Left renal pelvis (tissue), 4 donors: ENCODE results near the gene MTF1. TPM values are rescaled to one million over a fixed set of nuclear protein-coding genes. Genes with fewer than 3 reads are reported as not detected.

Experiments used
- DNase-seq, 4 donors: peaks; one replicate each; pipeline ENCODE4 v3.0.0-alpha.2; 2013; ENCODE audit warnings: low read depth in 4 of 4, low spot score in 3 of 4
- polyA plus RNA-seq, 4 donors: library from polyadenylated mRNA; unstranded; fragments of 120-200 nt; gene quantifications; one replicate each; pipeline ENCODE4 v1.2.1, GENCODE V29; 2013; ENCODE audit not compliant: insufficient read length in 4 of 4

MTF1 gene
- polyA plus RNA-seq, 4 donors, result 7.7 to 10.9 (median 9.3) TPM

DNA sequence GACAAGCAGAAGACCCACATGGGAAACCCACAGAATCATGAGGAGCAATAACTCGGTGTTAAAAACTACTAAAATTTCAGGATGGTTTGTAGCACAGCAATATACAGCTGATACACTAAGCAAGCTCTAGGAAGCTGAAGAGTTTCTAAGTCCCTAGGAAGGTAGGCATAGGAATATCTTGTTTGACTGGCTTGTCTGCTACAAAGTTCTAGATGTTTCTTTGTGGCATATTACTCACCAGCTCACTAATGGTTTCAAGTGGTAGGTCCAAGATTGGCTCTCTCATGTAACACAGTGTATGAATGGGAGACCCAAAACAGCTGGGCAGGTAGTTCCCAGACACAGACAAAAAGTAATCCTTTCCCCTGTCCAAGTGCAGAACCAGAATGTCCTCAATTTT, 13.3 kb upstream of the MTF1 start:
- no peak for DNase-seq

DNA sequence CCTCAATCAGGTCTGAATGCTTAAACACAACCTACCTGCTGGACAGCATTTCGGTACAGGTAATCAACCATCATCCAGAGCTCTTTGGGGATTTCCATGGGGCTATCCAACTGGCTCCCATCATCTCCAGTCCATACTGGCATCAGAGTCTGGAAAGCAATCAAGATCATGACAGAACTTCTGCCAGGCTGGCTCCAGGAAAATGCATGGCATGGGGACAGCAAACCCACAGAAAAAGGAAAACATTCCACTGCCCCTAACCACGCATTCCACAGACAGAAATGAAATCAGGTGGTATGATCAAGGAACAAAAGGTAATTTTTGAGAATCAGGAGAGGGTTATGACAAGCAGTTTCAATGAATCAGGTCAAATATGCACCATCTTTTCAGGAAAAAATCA, 9.1 kb upstream of the MTF1 start:
- no peak for DNase-seq

DNA sequence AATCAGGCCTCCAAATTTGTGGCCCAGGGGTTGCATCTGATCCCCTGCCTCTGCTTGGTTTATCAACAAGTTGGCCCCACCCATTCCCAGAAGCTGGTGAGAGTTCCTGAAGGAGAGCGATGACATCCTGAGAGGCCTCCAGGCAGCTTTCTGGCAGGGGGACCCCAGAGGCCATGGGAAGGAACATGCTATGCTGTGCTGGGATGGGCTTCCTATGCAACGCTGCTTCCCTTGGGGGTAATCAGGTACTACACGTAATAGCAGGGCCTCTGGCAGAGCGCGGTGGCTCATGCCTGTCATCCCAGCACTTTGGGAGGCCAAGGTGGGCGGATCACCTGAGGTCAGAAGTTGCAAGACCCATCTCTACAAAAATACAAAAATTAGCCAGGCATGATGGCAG, 8.4 kb upstream of the MTF1 start:
- no peak for DNase-seq

DNA sequence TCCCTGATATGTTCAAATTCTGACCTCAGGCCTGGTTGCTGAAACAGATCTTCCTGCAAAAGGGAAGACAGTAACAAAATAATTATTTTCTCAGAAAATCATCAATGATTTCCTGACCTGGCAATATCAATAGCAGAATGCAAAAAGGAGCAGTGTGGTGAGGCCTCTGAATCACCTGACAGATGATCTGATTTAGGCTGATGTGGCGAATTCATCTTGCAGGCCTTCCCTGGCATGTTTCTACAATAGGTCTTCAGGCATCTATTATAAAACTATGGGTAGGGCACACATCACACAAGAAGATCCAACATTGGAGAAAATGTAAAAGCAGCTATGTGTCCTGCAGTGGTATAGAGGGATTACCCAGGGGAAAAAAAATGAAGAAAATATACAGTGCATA, 7.1 kb upstream of the MTF1 start:
- no peak for DNase-seq

DNA sequence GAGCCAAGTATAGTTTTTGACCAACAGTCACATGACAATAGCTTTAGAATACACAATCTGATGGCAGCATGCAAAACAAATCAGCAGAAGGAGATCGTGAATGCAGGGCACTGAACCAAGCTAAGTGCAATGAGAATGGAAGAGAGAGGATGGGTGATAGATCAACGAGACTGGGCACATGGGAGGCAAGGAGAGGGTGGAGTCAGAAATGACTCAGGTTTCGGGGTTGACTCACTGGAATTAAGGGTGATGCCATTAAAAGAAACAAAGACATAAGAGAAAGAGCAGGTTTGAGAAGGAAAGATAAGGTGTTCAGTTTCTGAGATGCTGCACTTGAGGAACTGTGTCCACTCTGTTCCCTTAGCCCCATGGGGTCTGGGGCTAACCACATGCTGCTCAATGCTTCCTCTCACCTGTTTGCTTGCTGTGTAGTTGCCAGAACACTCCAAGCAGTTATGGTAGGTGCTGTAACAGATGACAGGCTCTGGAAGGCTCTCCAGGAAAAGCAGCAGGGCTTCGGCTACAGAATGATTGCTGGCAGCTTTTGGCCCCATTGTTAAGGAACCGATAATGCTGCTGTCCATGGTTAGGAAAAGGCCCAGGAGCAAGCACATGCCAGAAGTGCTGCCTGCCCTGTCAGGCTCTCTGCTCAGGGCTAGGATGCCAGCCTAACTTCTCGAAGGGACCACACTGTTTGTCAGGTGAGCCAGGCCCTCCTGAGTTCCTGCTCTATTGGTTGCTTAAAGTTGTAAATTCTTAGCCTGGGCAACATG, 6.1 kb upstream of the MTF1 start:
- no peak for DNase-seq

DNA sequence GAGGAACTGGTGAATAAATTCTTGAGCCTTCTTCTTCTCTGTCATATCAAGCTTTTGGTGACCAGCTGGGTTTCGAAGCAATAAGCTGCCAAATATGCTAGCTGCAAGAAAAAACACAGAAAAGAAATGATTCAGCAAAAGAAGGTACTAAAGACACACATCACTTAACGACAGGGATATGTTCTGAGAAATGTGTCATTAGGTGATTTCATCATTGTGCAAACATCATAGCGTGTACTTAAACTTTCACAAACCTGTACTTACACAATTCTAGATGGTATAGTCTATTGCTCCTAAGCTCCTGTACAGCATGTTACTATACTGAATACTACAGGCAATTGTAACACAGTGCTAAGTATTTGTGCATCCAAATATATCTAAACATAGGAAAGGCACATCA, 2.9 kb upstream of the MTF1 start:
- DNase-seq, result no peak

DNA sequence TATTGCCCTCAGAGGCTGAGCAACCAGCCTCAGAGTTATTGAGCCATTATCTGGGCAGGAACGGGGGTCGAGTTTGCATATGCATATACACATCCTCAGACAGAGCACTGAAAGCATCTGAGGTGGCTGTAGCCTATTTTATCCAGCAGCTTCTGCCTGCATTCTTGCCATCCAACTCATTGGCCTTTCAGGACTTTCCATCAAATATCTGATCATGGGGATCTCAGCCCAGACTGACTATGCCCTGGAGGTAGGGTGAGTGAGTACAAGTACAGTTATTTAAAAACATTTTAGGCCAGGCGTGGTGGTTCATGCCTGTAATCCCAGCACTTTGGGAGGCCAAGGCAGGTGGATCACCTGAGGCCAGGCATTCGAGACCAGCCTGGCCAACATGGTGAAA, 1.8 kb upstream of the MTF1 start:
- DNase-seq, result no peak

DNA sequence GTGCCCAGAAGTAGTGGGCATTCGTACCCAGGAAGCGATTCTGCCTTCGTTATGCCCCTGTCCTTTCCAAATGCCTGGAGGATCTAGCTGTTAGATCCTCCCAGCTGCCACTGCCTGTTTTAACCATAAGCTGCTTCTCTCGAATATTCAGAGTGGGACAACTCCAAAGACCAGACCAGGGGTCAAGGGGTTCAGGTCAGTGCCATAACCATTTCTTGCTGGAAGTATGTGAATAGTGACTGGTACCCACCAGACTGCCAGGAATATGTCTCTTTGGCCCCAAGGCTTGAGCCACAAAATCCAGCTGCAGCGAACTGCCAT, 914 bp upstream of the MTF1 start:
- DNase-seq, result no peak

DNA sequence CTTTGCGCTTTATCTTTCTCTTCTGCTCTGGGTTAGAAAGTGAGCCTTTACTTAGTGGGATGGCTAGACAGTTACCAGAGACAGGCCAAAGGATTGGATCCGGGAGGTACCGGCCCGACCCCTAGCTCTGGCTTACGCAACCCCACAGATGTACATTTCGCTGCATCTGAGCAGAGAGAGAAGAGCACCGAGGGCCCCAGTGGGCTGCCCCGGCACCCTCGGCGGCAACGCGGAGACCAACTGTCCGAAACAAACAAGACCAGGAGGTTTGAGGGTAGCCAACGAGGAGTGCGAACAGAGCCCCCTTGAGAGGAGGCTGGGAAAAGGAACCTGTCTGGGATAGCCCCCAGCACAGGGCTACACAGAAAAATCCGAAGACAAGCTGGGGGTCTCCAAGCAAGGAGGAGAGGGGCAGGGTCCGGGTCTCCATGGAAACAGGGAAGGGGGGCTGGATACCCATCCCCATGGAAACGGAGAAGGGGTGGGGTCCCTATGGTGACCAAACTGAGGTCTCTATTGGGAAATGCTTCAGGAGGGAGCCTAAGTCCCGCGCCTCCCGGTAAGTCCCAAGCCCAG, 373 bp downstream of the MTF1 start:
- DNase-seq, result peak in 1 of 4 donors; percentile 5

DNA sequence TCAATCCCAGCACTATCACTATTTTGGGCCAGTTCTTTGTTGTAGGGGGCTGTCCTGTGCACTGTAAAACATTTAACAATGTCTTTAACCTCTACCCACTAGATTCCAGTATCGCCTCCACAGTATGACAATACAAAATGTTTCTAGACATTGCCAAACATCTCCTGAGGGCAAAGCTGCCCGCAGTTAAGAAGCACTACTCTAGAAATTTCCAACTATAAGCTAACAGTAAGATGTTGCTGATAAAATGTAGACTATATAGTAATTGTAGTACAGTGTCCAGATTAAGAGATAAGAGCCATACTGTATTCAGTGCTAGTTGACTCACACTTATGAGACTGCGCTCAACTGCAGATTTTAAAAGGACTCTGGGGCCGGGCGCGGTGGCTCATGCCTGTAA, 5.0 kb downstream of the MTF1 start:
- no peak for DNase-seq

DNA sequence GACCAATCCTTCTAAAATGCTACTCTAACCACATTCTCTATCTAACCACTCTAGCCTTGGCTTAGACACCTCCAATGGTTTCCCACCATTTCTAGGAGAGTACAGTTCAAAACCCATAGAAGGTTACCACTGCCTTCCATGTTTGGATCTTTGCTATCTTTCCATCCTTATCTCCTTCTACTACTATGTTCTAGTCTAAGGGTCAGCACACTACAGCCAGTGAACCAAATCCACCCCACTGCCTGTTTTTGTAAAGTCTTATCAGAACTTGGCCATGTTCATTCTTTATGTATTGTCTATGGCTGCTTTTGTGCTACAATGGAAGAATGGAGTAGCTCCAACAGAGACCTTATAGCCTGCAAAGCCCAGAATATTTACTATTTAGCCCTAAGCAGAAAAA, 6.2 kb downstream of the MTF1 start:
- DNase-seq, result no peak

DNA sequence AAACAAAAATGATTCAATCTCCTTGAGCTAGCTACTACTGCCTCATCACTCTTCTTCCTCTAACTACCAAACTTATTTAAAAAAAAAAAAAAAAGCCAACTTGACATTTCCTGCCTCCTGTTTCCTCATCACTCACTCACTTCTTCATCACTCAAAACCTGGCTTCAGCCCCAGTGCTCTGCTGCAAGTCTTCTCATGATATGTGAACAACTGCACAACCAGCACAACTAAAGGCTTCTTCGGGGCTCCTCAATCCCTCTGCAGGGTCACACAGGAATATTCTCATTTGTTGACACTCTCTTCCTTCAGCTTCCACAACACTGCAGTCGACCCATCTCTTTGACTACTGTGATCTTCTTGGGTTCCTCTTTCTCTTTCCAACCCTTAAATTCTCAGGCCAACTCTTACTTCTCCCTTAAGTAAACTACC, 7.6 kb downstream of the MTF1 start:
- no peak for DNase-seq

DNA sequence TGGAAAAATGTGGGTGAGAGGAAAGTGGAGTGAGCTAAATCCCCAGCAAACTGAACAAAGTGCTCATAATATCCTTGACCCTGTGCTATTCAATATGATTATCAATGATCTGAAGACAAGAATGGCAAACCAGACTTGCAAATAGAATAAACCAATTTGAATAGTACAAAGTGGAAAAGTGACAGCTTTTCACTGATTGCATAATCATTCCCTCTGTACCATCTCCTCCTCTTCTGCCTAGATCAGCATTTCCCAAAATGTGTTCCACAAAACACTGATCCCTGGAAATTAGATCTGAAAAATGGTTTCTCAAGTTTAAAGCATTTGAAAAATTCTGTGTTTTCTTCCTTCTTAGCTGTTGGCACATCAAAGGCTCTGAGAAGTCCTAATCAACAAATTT, 8.1 kb downstream of the MTF1 start:
- DNase-seq, result no peak

DNA sequence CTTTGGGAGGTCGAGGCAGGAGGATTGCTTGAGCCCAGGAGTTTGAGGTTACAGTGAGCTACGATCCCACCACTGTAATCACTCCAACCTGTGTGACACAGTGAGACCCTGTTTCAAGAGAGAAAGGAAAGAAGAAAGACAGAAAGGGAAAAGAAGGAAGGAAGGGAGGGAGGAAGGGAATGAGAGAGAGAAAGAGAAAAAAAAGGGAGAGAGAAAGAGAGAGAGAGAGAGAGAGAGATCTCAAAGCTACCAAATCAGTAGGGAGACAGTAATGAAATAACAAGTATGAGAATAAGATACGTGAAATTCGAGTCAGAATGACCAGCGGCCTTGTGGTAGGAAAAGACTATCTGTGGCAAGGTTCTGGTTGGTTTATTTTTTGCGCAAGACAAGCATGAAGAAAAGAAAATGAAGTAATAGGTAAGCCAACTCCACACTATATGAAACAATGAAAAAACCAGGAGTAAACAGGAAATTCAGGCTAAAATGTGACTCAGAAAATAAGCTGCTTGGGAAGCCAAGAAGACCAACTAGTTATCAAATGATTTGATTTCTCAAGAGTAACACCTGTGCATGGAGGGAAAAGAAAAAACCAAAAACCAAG, 8.9 kb downstream of the MTF1 start:
- no peak for DNase-seq

DNA sequence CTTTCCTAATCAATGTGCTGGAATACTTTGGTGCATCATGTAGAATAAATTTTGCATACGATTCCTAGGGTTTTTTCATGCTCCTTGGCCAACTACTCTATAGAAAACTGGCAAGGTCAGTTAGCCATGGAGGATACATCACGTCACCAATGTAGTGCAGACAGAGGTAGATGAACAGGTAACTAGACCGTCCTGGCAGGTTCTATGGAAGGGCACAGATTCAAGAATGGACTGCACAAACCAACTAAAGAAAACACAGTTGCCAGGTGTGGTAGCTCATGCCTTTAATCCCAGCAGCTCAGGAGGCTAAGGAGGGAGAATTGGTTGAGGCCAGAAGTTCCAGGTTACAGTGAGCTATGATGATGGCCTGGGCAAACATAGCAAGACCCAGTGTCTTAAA, 9.9 kb downstream of the MTF1 start:
- no peak for DNase-seq

DNA sequence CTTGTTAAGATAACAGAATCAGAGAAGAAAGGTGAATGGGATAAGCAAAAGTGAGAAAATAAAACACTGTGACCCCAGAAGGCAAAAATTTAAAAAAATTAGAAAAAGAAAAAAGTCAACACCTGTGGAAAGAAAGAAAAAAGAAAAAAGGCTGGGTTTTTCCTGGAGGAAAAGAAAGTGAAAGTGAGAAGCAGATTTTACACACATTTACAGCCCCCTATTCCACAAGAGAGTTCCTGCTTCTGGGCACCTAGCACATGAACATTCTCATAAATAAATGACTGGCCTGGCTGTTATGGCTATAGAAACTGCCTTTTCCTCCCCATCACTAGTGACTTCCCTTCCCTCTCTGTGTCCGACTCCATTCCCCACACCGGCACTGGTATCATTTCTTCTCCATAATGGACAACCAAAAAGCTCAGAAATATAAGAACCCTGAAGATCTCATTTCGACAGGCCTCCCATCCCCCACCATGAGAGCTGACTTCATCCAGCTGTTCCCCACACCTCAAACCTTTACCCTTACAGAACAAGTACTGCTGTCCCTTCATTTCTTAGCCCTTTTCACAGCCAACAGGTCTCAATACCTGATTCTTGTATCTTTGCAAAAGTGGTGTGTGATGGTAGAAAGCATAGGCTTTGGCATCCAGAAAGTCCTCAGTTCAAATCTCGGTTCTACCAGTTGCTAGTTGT, 12.6 kb downstream of the MTF1 start:
- DNase-seq, result no peak

DNA sequence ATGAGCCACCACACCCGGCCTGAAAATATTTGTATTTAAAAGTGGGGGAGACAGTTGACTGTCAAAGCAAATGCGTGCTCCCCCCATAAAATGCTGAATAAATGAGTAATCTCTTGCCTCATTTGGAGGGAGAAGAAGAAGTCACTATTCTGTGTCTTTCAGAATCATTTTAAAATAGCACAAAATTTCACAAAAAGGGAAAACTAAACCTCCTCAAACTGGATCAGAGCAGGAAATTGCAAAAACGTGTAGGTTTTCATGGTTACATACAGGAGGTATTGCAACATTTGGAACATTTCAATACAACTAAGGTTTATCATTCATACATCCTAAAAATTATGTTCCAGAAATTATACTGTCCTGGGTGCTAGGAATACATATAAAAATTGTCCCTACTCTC, 13.6 kb downstream of the MTF1 start:
- no peak for DNase-seq

DNA sequence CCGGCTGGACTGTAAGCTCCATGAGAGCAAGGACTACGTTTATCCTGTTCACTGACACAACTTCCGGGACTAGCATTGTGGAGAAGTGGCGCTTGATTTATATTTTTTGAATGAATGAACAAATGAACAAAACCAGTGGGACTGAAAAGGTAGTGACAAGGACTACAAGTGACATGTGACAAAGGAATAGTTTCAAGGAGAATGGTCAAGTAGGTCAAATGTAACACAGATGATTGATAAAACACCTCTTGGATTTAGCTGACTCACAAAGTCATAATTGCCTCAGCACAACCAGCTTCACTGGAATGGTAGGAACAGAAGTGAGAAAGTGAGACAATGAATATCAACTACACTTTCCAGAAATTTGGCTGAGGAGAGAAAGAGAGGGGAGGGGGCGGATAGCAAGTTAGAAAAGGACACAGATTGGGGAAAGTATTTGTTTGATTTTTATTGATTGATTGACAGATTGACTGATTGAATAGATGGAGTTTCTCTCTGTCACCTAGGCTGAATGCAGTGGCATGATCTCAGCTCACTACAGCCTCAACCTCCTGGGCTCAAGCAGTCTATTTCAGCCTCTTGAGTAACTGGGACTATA, 14.2 kb downstream of the MTF1 start:
- DNase-seq, result no peak

DNA sequence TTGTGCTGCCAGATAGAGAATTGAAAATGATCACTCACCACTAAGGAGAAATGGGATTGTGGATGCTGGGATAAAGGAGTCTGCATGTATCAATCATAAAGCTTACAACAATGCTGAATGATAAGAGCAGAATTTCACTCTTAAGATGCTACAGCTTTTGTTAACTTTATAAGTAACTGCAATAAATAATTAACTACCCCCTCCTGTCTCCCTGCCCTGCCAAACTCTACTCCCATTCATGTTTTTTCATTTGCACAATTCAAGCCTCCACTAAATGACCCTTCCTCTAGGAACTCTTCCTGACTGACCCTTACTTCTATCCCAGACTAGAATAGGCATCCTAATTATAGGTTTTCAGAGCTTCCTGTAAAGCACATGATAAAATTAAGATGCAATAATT, 14.9 kb downstream of the MTF1 start:
- DNase-seq, result no peak

DNA sequence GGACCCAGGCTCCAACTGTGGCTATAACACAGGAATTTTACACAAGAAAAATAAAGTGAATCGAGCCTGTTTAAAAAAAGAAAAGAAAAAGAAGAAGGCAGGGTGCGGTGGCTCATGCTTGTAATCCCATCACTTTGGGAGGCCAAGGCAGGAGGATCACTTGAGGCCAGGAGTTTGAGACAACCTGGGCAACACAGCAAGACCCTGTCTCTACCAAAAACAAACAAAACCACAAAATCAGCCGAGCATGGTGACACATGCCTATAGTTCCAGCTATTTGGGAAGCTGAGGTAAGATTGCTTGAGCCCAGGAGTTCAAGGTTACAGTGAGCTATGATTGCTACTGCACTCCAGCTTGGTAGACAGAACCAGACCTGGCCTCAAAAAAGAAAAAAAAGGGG, 17.7 kb downstream of the MTF1 start:
- DNase-seq, result no peak

DNA sequence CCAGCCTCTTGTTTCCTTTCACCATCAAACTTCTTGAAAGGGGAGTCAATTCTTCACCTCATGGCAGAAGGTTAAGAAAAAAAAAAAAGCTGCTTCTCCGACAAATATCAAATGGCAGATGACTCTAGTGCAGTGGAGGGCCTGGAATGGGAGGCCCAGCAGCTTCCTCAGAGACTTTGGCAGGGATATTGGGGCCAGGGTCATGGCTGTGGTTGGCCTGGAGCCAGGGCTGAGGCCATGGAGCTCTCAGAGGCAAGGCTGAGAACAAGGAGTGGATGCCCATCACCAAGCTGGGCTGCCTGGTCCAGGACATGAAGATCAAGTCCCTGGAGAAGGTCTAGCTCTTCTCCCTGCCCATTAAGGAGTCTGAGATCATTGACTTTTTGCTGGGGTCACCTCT, 18.7 kb downstream of the MTF1 start:
- DNase-seq, result no peak

DNA sequence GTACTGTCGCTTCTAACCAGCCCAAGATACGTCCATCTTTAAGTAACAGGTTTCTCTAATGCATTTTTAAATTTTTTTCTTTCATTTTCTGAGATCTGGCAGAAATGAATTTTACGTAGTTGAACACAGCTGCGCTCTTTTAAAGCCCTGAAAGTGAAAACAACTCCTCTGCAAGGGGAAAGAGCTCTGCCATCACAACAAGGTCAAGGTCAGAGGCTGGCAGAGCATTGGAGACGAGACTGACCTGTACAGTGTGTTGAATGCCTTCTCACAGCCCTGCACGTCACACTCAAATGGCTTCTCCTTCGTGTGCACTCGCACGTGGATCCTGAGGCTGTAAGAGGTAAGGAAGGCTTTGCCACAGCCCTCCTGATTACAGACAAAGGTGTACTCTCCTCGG, 19.7 kb downstream of the MTF1 start:
- DNase-seq, result no peak
